Measurements from ENCODE around the gene NPAT. TPM values are rescaled to one million over a fixed set of nuclear protein-coding genes. Genes with fewer than 3 reads are reported as not detected.
A peak's percentile ranks its signal among the peaks of the same experiment; 100 is the strongest.

The NPAT gene
- 23.8 and 90.2 TPM in 2 replicates for total RNA-seq (2011; cell fraction: chromatin; rRNA removed; ENCODE audit: low replicate concordance)
- total RNA-seq (2011; cell fraction: nucleolus; rRNA removed) = 13.3 and 24.3 TPM in 2 replicates
- total RNA-seq (2011; cell fraction: nucleoplasm; rRNA removed) = 29.5 and 35.3 TPM in 2 replicates
- total RNA-seq (2014; rRNA removed) (16.1 and 18.8 TPM in 2 replicates), total RNA-seq (2014; rRNA removed; fragmentation: Illumina TruSeq; extraction: Trizol) (30.0 and 35.1 TPM in 2 replicates), total RNA-seq (2015; rRNA removed; fragmentation: Illumina TruSeq; extraction: Trizol) (27.4 and 27.7 TPM in 2 replicates), total RNA-seq (2021) (21.6 and 22.1 TPM in 2 replicates), polyA plus RNA-seq (2011; rRNA removed) (21.1 and 24.4 TPM in 2 replicates), polyA plus RNA-seq (2014; fragmentation: Illumina TruSeq; extraction: Trizol) (19.2 and 22.8 TPM in 2 replicates), polyA plus RNA-seq (2014; fragmentation: Nextera tagmentation; extraction: Ambion mirVana) (10 to 100 TPM in 1 of 2 experiments, 1 to 10 TPM in 1; 8.8 to 11.1 TPM), polyA plus RNA-seq (2014; rRNA removed) (15.9 and 17.3 TPM in 2 replicates), polyA minus RNA-seq (2011; rRNA and poly(A)+ RNA removed) (56.2 and 59.9 TPM in 2 replicates), Bru-seq, nascent RNA (percentile 90 among the genes with signal in this experiment), BruChase-seq, experiment 1, labeled RNA remaining after a 2-hour chase (percentile 92 among the genes with signal in this experiment), BruChase-seq, experiment 2, labeled RNA remaining after a 6-hour chase (percentile 91 among the genes with signal in this experiment)
- 5.4 and 8.4 TPM in 2 replicates for polyA plus RNA-seq (2011; cell fraction: cytosol; rRNA removed)
- polyA plus RNA-seq (2011; cell fraction: nucleus; rRNA removed) = 25.9 and 29.4 TPM in 2 replicates
- polyA plus RNA-seq (2012) = 8.5 and 11.3 TPM in 2 replicates
- 14.9 and 19.6 TPM in 2 replicates for polyA minus RNA-seq (2011; cell fraction: cytosol; rRNA and poly(A)+ RNA removed)
- polyA minus RNA-seq (2011; cell fraction: nucleus; rRNA and poly(A)+ RNA removed) = 22.9 and 42.9 TPM in 2 replicates
- long read RNA-seq, experiment 1, full-length matches to known transcripts = 2 of 22 reads
- long read RNA-seq, experiment 1, partial matches to known transcripts = 14 of 22 reads
- long read RNA-seq, experiment 1, other reads (novel, unspliced or antisense) = 6 of 22 reads
- long read RNA-seq, experiment 2, partial matches to known transcripts = 1 of 5 reads
- long read RNA-seq, experiment 2, other reads (novel, unspliced or antisense) = 4 of 5 reads
- long read RNA-seq, experiment 3, partial matches to known transcripts = 9 of 9 reads
- long read RNA-seq, experiment 3, other reads (novel, unspliced or antisense) = 0 of 9 reads

GRCh38 chr11:108222574-108223347 is at the start of gene NPAT, which contains the start of gene ATM:
NPAT (minus strand) TSS chr11:108222638; CDS start chr11:108222536, 102 bp downstream.
ATM (plus strand) TSS chr11:108223067; CDS start chr11:108227625, 4,558 bp downstream.
- CTCF ChIA-PET (ENCODE audit: low intra/inter-chr PET ratio) = interaction anchor here (0.7 to 1.0 kb wide), 2 partner anchors 104 to 433 kb away, joined by 3 to 4 read pairs; no protein-coding TSS in a partner anchor
- peak within 1 kb of the TSS; percentile 97 for H3K27ac ChIP-seq (ENCODE audit: extremely low read depth, low read depth, low read length)
- H3K4me1 ChIP-seq (replicated peaks in 1 of 2; ENCODE audit: control insufficient read depth in 2 of 2, insufficient read depth in 2 of 2, low read length in 2 of 2) = peaks cover 15 to 46% of the 10 kb centered on the region in 2 experiments
- no peaks in the 10 kb centered on the region for H3K9me1 ChIP-seq (ENCODE audit: control insufficient read depth, insufficient read depth, low read length)
- peak within 1 kb of the TSS; percentile 97 to 98 for H3K9ac ChIP-seq (ENCODE audit: insufficient read depth in 1 of 2, low read depth in 2 of 2, low read length in 2 of 2)
- FAIRE-seq = peak; percentile 94
- peak; percentile 89 for ATAC-seq
- no peaks in the 10 kb centered on the region for H3K9me3 ChIP-seq (replicated peaks; ENCODE audit: control insufficient read depth, insufficient read depth, low read depth, low read length)
- POLR2A ChIA-PET = interaction anchor here (0.6 to 1.8 kb wide), 13 partner anchors 9 to 444 kb away, joined by 3 to 9 read pairs (median 3); partner anchors contain the start of gene CUL5
- H4K20me1 ChIP-seq (replicated peaks; ENCODE audit: control insufficient read depth, insufficient read depth, low read length) = peaks cover 27% of the 10 kb centered on the region
- in situ Hi-C loops (cut with MboI) = no loop called here
- H3K79me2 ChIP-seq (ENCODE audit: control insufficient read depth, insufficient read depth, low read length) = peaks cover 87% of the 10 kb centered on the region
- intact Hi-C loops (cut with micrococcal nuclease) = loop anchor here (1.0 to 10.0 kb wide), 7 partner anchors 130 to 426 kb away; partner anchors contain the start of genes C11orf65, CUL5 and EXPH5
- peaks cover 30% of the 10 kb centered on the region; the same call in 2 of the 3 replicates for H3K36me3 ChIP-seq (ENCODE audit: control insufficient read depth, insufficient read depth, low read length)
- peak within 1 kb of the TSS; percentile 80 for H3K4me3 ChIP-seq
- H3K4me2 ChIP-seq (ENCODE audit: insufficient read depth, low read length) = peak within 1 kb of the TSS; percentile 96
- WGBS (ENCODE audit: insufficient coverage, low coverage, missing lambda C conversion rate) = 1% methylated on average over 43 of the region's 70 CpGs
- H3K27me3 ChIP-seq (ENCODE audit: control insufficient read depth in 2 of 2, insufficient read depth in 2 of 2, low read length in 2 of 2) = no peaks in the 10 kb centered on the region
- peak; percentile 94 to 99 (median 94) for DNase-seq (ENCODE audit: extremely low read depth in 1 of 4, low spot score in 3 of 4)
- peak within 1 kb of the TSS; percentile 97 for H2AFZ ChIP-seq (ENCODE audit: low read depth, low read length)
- no TSS peak for BruUV-seq (replicated peaks)
- no peak for TF ChIP-seq FOXJ2 (tag; IDR thresholded peaks at IDR 0.05)
- TF ChIP-seq KDM2B (CRISPR knock-in tag; IDR thresholded peaks at IDR 0.05) = peak; percentile 59; the same call in 1 of the 2 replicates
- TF ChIP-seq TFAP4 (CRISPR knock-in tag; IDR thresholded peaks at IDR 0.05; ENCODE audit: borderline replicate concordance) = peak; percentile 69
- TF ChIP-seq KLF6 (CRISPR knock-in tag; IDR thresholded peaks at IDR 0.05; ENCODE audit: borderline replicate concordance) = 0 out of 2 replicates have a peak, but pooled peaks have one; percentile 15
- no peak; the same call in 1 of the 2 replicates for TF ChIP-seq TCF7L2 (IDR thresholded peaks at IDR 0.05; ENCODE audit: low read depth, low read length)
- peak; percentile 96 for TF ChIP-seq VEZF1 (CRISPR knock-in tag; IDR thresholded peaks at IDR 0.05)
- no peak for TF ChIP-seq ATF3 (IDR thresholded peaks at IDR 0.05)
- TF ChIP-seq ATF3 (CRISPR knock-in tag; conservative IDR thresholded peaks at IDR 0.05) = no peak
- peak; percentile 91 for TF ChIP-seq POLR2G (IDR thresholded peaks at IDR 0.05; ENCODE audit: low read depth, low read length)
- TF ChIP-seq ZNF184 (CRISPR knock-in tag; IDR thresholded peaks at IDR 0.05) = no peak
- 0 out of 2 replicates have a peak, but pooled peaks have one; percentile 27 for TF ChIP-seq C11orf30 (IDR thresholded peaks at IDR 0.05; ENCODE audit: low read depth)
- TF ChIP-seq FIP1L1 (IDR thresholded peaks at IDR 0.05; ENCODE audit: low read depth, low read length, poor library complexity, severe bottlenecking) = peak; percentile 54

Data from K562 (cell line).